Neural progenitor cell (in vitro differentiated cells): Measurements from ENCODE around the gene KCNMB2. TPM values are rescaled to one million over a fixed set of nuclear protein-coding genes. Genes with fewer than 3 reads are reported as not detected.

Source experiments
- DNase-seq: peaks from one replicate; pipeline ENCODE4 v3.0.0-alpha.2; 2016; ENCODE audit warnings: low spot score
- H2AFZ ChIP-seq: fragments of 200-600 bp; sonication (generic); replicated peaks from 2 replicates; pipeline ENCODE4 v1.6.1; 2016; ENCODE audit warnings: antibody characterized with exemption
- H3F3A ChIP-seq: fragments of 200-600 bp; sonication (generic); 2 replicates; pipeline ENCODE4 v1.6.1; 2016; ENCODE audit warnings: antibody characterized with exemption, low read depth
- H3K27ac ChIP-seq: fragments of 200-600 bp; sonication (generic); 2 replicates; pipeline ENCODE4 v1.5.1; 2016; ENCODE audit warnings: mild to moderate bottlenecking
- H3K27me3 ChIP-seq: fragments of 200-600 bp; sonication (generic); 2 replicates; pipeline ENCODE4 v1.6.1; 2016; ENCODE audit warnings: mild to moderate bottlenecking, moderate library complexity
- H3K36me3 ChIP-seq: fragments of 200-600 bp; sonication (generic); 2 replicates; pipeline ENCODE4 v1.5.1; 2016
- H3K4me1 ChIP-seq: fragments of 200-600 bp; sonication (generic); 2 replicates; pipeline ENCODE4 v1.6.1; 2016; ENCODE audit warnings: mixed run types
- H3K4me2 ChIP-seq: fragments of 200-600 bp; sonication (generic); 2 replicates; pipeline ENCODE4 v1.6.1; 2016
- H3K4me3 ChIP-seq: fragments of 200-600 bp; sonication (generic); 2 replicates; pipeline ENCODE4 v1.5.1; 2016
- H3K79me2 ChIP-seq: fragments of 200-600 bp; sonication (generic); 2 replicates; pipeline ENCODE4 v1.6.1; 2016; ENCODE audit warnings: low read depth
- H3K9ac ChIP-seq: fragments of 200-600 bp; sonication (generic); 2 replicates; pipeline ENCODE4 v1.6.1; 2016
- H3K9me3 ChIP-seq: fragments of 200-600 bp; sonication (generic); 2 replicates; pipeline ENCODE4 v1.5.1; 2016; ENCODE audit warnings: low read depth
- H4K20me1 ChIP-seq: fragments of 200-600 bp; sonication (generic); 2 replicates; pipeline ENCODE4 v1.6.1; 2016; ENCODE audit warnings: low read depth
- H3K27ac Mint-ChIP-seq: 3 replicates; pipeline ENCODE4 v1.8.0; 2021; ENCODE audit warnings: mixed read lengths
- H3K27me3 Mint-ChIP-seq: 2 replicates; pipeline ENCODE4 v1.8.0; 2022; ENCODE audit warnings: low read depth, mild to moderate bottlenecking, inconsistent platforms, moderate library complexity, mixed read lengths; ENCODE audit not compliant: insufficient read depth
- H3K36me3 Mint-ChIP-seq: 3 replicates; pipeline ENCODE4 v1.8.0; 2021; ENCODE audit warnings: mixed read lengths
- H3K4me1 Mint-ChIP-seq: 3 replicates; pipeline ENCODE4 v1.8.0; 2021; ENCODE audit warnings: mixed read lengths
- H3K4me3 Mint-ChIP-seq: 3 replicates; pipeline ENCODE4 v1.8.0; 2021; ENCODE audit warnings: mild to moderate bottlenecking, moderate library complexity, mixed read lengths
- H3K9me3 Mint-ChIP-seq: 3 replicates; pipeline ENCODE4 v1.8.0; 2020; ENCODE audit warnings: mixed read lengths
- CTCF ChIP-seq: fragments of 200-600 bp; sonication (generic); IDR thresholded peaks from 2 replicates; pipeline ENCODE4 v1.5.1; 2017; ENCODE audit warnings: antibody characterized with exemption, mild to moderate bottlenecking
- EZH2 ChIP-seq: fragments of 200-600 bp; sonication (generic); IDR thresholded peaks from 2 replicates; pipeline ENCODE4 v1.6.1; 2017; ENCODE audit warnings: antibody characterized with exemption, mild to moderate bottlenecking, moderate library complexity
- EZH2phosphoT487 ChIP-seq: fragments of 200-600 bp; sonication (generic); IDR thresholded peaks from 2 replicates; pipeline ENCODE4 v1.6.1; 2017; ENCODE audit warnings: antibody characterized with exemption
- total RNA-seq: library from RNA; depleted of rRNA; stranded (reverse); fragments of >200 nt; gene quantifications from 2 replicates; pipeline ENCODE4 v1.2.3, GENCODE V29; 2015; ENCODE audit warnings: low replicate concordance

The KCNMB2 gene
- total RNA-seq, 1 donor from 2014 or later, result not detected

DNA sequence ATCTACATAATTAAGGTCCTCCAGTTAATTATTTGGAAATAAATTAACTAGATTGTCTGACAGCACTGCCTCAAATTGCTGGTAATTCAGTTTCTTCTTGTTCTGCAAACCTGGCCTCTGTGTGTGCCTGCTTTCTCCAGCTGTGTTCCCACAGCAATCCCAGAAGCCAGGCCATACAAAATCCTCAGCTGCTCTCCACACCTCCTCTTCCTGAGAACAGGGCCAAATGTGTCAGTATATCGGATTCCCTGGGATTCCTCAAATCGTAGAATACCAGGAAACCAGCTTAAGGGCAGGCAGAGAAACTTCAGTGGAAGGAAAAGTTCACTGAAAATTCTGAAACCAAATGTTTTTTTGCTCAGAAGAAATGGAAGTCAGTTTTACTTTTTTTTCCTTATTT is 273.9 kb downstream of the KCNMB2 start:
- Histone ChIP-seq H3K9ac (no peak overlapping the region), H3K27ac (no peak overlapping the region), H3K4me1 (no peaks in the 10 kb centered on the region), H3K36me3 (no peaks in the 10 kb centered on the region), H3K4me2 (no peak overlapping the region), H3K79me2 (no peaks in the 10 kb centered on the region), H4K20me1 (no peaks in the 10 kb centered on the region), H3F3A (no peaks in the 10 kb centered on the region), H3K27me3 (no peaks in the 10 kb centered on the region), H3K9me3 (no peaks in the 10 kb centered on the region), H3K4me3 (no peak overlapping the region), H2AFZ (no peak overlapping the region)
- no peaks in the 10 kb centered on the region for H3K4me1 Mint-ChIP-seq
- no peaks in the 10 kb centered on the region for H3K36me3 Mint-ChIP-seq
- peak; percentile 19 for DNase-seq
- no peak overlapping the region for H3K27ac Mint-ChIP-seq
- no peaks in the 10 kb centered on the region for H3K27me3 Mint-ChIP-seq
- H3K9me3 Mint-ChIP-seq, result no peaks in the 10 kb centered on the region
- no peak overlapping the region for H3K4me3 Mint-ChIP-seq
- no peak for TF ChIP-seq CTCF
- TF ChIP-seq EZH2, result no peak
- TF ChIP-seq EZH2phosphoT487, result no peak

GRCh38 chr3:178822722-178823121 is 286.5 kb downstream of the KCNMB2 start:
- H3K79me2 ChIP-seq, result no peaks in the 10 kb centered on the region
- Mint-ChIP-seq H3K4me1 (peaks cover 2% of the 10 kb centered on the region), H3K27ac (no peak overlapping the region), H3K27me3 (no peaks in the 10 kb centered on the region), H3K4me3 (no peak overlapping the region), H3K9me3 (no peaks in the 10 kb centered on the region), H3K36me3 (no peaks in the 10 kb centered on the region)
- no peak overlapping the region for H2AFZ ChIP-seq
- H4K20me1 ChIP-seq, result no peaks in the 10 kb centered on the region
- H3K4me2 ChIP-seq, result no peak overlapping the region
- no peaks in the 10 kb centered on the region for H3K4me1 ChIP-seq
- H3K27ac ChIP-seq, result no peak overlapping the region
- H3F3A ChIP-seq, result no peaks in the 10 kb centered on the region
- H3K9ac ChIP-seq, result no peak overlapping the region
- no peak for TF ChIP-seq EZH2
- TF ChIP-seq EZH2phosphoT487, result no peak
- no peak for TF ChIP-seq CTCF
- no peaks in the 10 kb centered on the region for H3K9me3 ChIP-seq
- DNase-seq, result no peak
- no peak overlapping the region for H3K4me3 ChIP-seq
- no peaks in the 10 kb centered on the region for H3K36me3 ChIP-seq
- H3K27me3 ChIP-seq, result no peaks in the 10 kb centered on the region

- H3K4me3 Mint-ChIP-seq, result no peak overlapping the region
- Histone ChIP-seq H3K4me1 (no peaks in the 10 kb centered on the region), H3K4me2 (no peak overlapping the region), H3K27ac (no peak overlapping the region), H3K27me3 (no peaks in the 10 kb centered on the region), H3K9ac (no peak overlapping the region), H3K36me3 (no peaks in the 10 kb centered on the region), H3K9me3 (no peaks in the 10 kb centered on the region), H2AFZ (no peak overlapping the region), H3K4me3 (no peak overlapping the region), H3F3A (no peaks in the 10 kb centered on the region), H3K79me2 (no peaks in the 10 kb centered on the region), H4K20me1 (no peaks in the 10 kb centered on the region)
- H3K9me3 Mint-ChIP-seq, result no peaks in the 10 kb centered on the region
- H3K27me3 Mint-ChIP-seq, result no peaks in the 10 kb centered on the region
- no peak for DNase-seq
- H3K4me1 Mint-ChIP-seq, result peaks cover 2% of the 10 kb centered on the region
- TF ChIP-seq EZH2, result no peak
- TF ChIP-seq CTCF, result no peak
- H3K36me3 Mint-ChIP-seq, result no peaks in the 10 kb centered on the region
- H3K27ac Mint-ChIP-seq, result no peak overlapping the region
These were observed 286.9 kb downstream of the KCNMB2 start for GRCh38 chr3:178823150-178823549.
